Measurements from ENCODE around the gene BARX2.
"Not testable (repeated sequence)": the region's sequence is repeated elsewhere in the genome, so short reads cannot be mapped to it uniquely, and the experiment has no call there.

BARX2 gene

GRCh38 chr11:129375751-129376657, at the start of gene BARX2:
BARX2 (plus strand) TSS chr11:129375848; CDS start chr11:129376036, 188 bp downstream.
- DNase-seq, result no peak

- no peak for DNase-seq
These were observed 48.7 kb upstream of the BARX2 start for GRCh38 chr11:129326921-129327320.

GRCh38 chr11:129327708-129328107, 47.9 kb upstream of the BARX2 start:
- DNase-seq, result not testable (repeated sequence)

GRCh38 chr11:129328756-129329155, 46.9 kb upstream of the BARX2 start:
- no peak for DNase-seq

- no peak for DNase-seq
These were observed 44.4 kb upstream of the BARX2 start for GRCh38 chr11:129331217-129331616.

GRCh38 chr11:129331871-129332274, 43.8 kb upstream of the BARX2 start:
- DNase-seq, result peak; percentile 73

GRCh38 chr11:129333873-129334272, 41.8 kb upstream of the BARX2 start:
- DNase-seq, result no peak

- DNase-seq, result peak; percentile 33
These were observed 31.2 kb upstream of the BARX2 start for GRCh38 chr11:129344301-129344940.

- DNase-seq, result no peak
These were observed 28.7 kb upstream of the BARX2 start for GRCh38 chr11:129346916-129347315.

- no peak for DNase-seq
These were observed 26.8 kb upstream of the BARX2 start for GRCh38 chr11:129348813-129349212.

GRCh38 chr11:129352676-129353075, 23.0 kb upstream of the BARX2 start:
- no peak for DNase-seq

- no peak for DNase-seq
These were observed 21.0 kb upstream of the BARX2 start for GRCh38 chr11:129354691-129355090.

GRCh38 chr11:129359748-129360147, 15.9 kb upstream of the BARX2 start:
- DNase-seq, result no peak

- peak; percentile 80 for DNase-seq
These were observed 11.4 kb upstream of the BARX2 start for GRCh38 chr11:129364143-129364654.

- no peak for DNase-seq
These were observed 9.8 kb upstream of the BARX2 start for GRCh38 chr11:129365816-129366215.

- DNase-seq, result no peak
These were observed 8.7 kb upstream of the BARX2 start for GRCh38 chr11:129366737-129367597.

- DNase-seq, result no peak
These were observed 6.6 kb upstream of the BARX2 start for GRCh38 chr11:129368889-129369672.

- DNase-seq, result no peak
These were observed 4.9 kb upstream of the BARX2 start for GRCh38 chr11:129370715-129371114.

- DNase-seq, result no peak
These were observed 2.8 kb upstream of the BARX2 start for GRCh38 chr11:129372609-129373488.

- DNase-seq, result no peak
These were observed 2.1 kb upstream of the BARX2 start for GRCh38 chr11:129373489-129373953.
